Activated B cell treated with CpG ODN at 0.5 μM for 24 hours (primary cell): ENCODE data around the gene USP22. TPM values are rescaled to one million over a fixed set of nuclear protein-coding genes. Genes with fewer than 3 reads are reported as not detected.

Experiments
- ATAC-seq: fragments of 200-7000 bp; cut with Tn5 transposase; one replicate; pipeline ENCODE4 v1.10.0; 2021; ENCODE audit warnings: low read depth, mild to moderate bottlenecking, moderate library complexity
- CTCF ChIA-PET: fragments of 350-600 bp; sonication (Branson Sonifier 250); formaldehyde crosslinking; loops from one replicate; lab custom pipeline; 2021; ENCODE audit warnings: antibody characterized with exemption; lab: Charles Lee
- POLR2A ChIA-PET: fragments of 350-600 bp; sonication (Branson Sonifier 250); formaldehyde crosslinking; loops from one replicate; lab custom pipeline; 2021; ENCODE audit warnings: antibody characterized with exemption; lab: Charles Lee
- DNase-seq: peaks from one replicate; pipeline ENCODE4 v3.0.0; 2022
- H3K27ac Mint-ChIP-seq: one replicate; pipeline ENCODE4 v1.8.0; 2020; ENCODE audit warnings: mixed read lengths
- H3K27me3 Mint-ChIP-seq: one replicate; pipeline ENCODE4 v1.8.0; 2021; ENCODE audit warnings: mixed read lengths
- H3K36me3 Mint-ChIP-seq: one replicate; pipeline ENCODE4 v1.8.0; 2021; ENCODE audit warnings: low read depth, mixed read lengths
- H3K4me1 Mint-ChIP-seq: one replicate; pipeline ENCODE4 v1.8.0; 2021; ENCODE audit warnings: mixed read lengths
- H3K4me3 Mint-ChIP-seq: one replicate; pipeline ENCODE4 v1.8.0; 2020; ENCODE audit warnings: mild to moderate bottlenecking, mixed read lengths
- H3K9me3 Mint-ChIP-seq: one replicate; pipeline ENCODE4 v1.8.0; 2020; ENCODE audit warnings: mixed read lengths
- CTCF ChIP-seq: fragments of 200-600 bp; IDR thresholded peaks from one replicate; pipeline ENCODE4 v1.8.0; 2022; ENCODE audit warnings: antibody characterized with exemption, mild to moderate bottlenecking
- intact Hi-C: fragments of 100-400 bp; cut with micrococcal nuclease; formaldehyde crosslinking; loops from one replicate; pipeline ENCODE4 v1.15.1; 2024
- total RNA-seq: library from RNA; stranded (reverse); gene quantifications from 2 replicates; pipeline ENCODE4 v1.2.3, GENCODE V29; 2022

The USP22 gene
- total RNA-seq, 1 donor from 2014 or later, result 156 TPM

DNA sequence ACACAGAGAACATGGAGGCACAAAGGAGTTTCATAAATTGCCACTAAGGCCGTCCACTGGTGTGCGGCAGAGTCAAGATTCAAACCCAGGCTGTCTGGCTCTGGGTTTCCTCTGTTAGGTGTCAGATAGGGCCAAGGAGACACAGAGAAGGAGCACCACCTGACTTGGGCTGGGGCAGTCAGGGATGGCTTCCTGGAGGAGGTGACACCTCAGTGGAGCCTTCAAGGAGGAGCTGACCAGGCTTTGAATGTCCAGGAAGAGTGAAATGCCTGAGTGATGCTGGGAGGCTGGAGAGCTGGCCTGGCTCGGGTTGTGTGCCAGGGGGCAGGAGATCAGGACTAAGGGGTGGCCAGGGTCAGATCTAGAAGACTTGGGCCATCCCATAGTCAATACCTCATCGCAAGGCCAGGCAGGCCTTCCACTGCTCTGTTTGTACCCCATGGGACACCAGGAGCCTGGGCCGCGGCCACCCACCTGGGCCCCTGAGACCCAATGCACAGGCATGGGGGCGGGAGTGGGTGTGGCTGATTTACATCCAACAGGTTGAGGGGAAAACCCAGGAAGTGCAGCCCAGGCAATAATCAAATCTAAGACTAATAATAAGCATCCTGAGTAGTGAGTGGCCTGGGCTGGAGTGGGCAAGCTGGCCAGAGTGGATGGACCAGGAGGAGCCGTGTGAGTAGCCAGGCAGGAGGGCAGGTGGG, 73.7 kb downstream of the USP22 start:
- no peak for DNase-seq
- H3K4me3 Mint-ChIP-seq, result peak overlapping the region; percentile 80
- peak overlapping the region; percentile 80 for H3K27ac Mint-ChIP-seq
- ChIA-PET CTCF (no interaction called here), POLR2A (interaction anchor here (1.1 kb wide), 1 partner anchor 74 kb away, joined by 3 read pairs; the partner anchor contains the start of gene USP22)
- intact Hi-C loops, result no loop called here
- H3K4me1 Mint-ChIP-seq, result peaks cover 65% of the 10 kb centered on the region
- H3K36me3 Mint-ChIP-seq, result no peaks in the 10 kb centered on the region
- no peak for TF ChIP-seq CTCF
- no peaks in the 10 kb centered on the region for H3K9me3 Mint-ChIP-seq
- peaks cover 5% of the 10 kb centered on the region for H3K27me3 Mint-ChIP-seq
- ATAC-seq, result peak; percentile 91

DNA sequence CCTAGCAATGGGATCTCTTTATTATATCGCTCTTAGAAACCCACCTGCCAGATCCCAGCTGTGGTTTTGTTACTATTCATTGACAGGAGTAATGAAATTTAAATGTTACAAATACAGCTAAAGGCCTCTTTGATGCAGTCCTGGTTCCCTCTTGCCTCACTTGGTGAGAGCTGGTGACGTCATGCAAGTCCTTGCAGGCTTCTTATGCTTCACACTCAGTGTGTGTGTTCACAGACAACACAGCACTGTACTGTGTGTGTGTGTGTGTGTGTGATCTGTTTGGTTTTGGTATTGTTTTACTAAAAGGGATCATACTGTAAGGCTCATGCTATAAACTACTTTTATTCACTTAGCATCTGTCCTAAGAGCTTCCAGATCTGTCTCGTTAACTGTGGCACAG, 75.0 kb downstream of the USP22 start:
- H3K27ac Mint-ChIP-seq, result peak overlapping the region; percentile 2
- no peak overlapping the region for H3K4me3 Mint-ChIP-seq
- ChIA-PET CTCF (no interaction called here), POLR2A (no interaction called here)
- H3K27me3 Mint-ChIP-seq, result peaks cover 5% of the 10 kb centered on the region
- ATAC-seq, result no peak
- no peaks in the 10 kb centered on the region for H3K9me3 Mint-ChIP-seq
- intact Hi-C loops, result no loop called here
- H3K36me3 Mint-ChIP-seq, result no peaks in the 10 kb centered on the region
- DNase-seq, result no peak
- H3K4me1 Mint-ChIP-seq, result peaks cover 62% of the 10 kb centered on the region
- TF ChIP-seq CTCF, result no peak

GRCh38 chr17:20966870-20967269, 75.9 kb downstream of the USP22 start:
- CTCF ChIA-PET, result no interaction called here
- H3K4me3 Mint-ChIP-seq, result no peak overlapping the region

GRCh38 chr17:20965492-20965891, 77.3 kb downstream of the USP22 start:
- ChIA-PET CTCF (interaction anchor here (0.5 kb wide), 1 partner anchor 13 kb away, joined by 3 read pairs; no protein-coding TSS in a partner anchor), POLR2A (no interaction called here)

More at GRCh38 chr17:20966870-20967269, 75.9 kb downstream of the USP22 start:
- Mint-ChIP-seq H3K27me3 (peaks cover 5% of the 10 kb centered on the region), H3K36me3 (no peaks in the 10 kb centered on the region), H3K4me1 (peaks cover 58% of the 10 kb centered on the region), H3K27ac (peak overlapping the region; percentile 19), H3K9me3 (no peaks in the 10 kb centered on the region)
- POLR2A ChIA-PET, result no interaction called here
- DNase-seq (no peak), ATAC-seq (peak; percentile 43)
- TF ChIP-seq CTCF, result no peak
- intact Hi-C loops, result no loop called here

More at GRCh38 chr17:20965492-20965891, 77.3 kb downstream of the USP22 start:
- H3K4me1 Mint-ChIP-seq, result peaks cover 45% of the 10 kb centered on the region
- peaks cover 6% of the 10 kb centered on the region for H3K27me3 Mint-ChIP-seq
- no peak overlapping the region for H3K4me3 Mint-ChIP-seq
- no peak for TF ChIP-seq CTCF
- no peaks in the 10 kb centered on the region for H3K36me3 Mint-ChIP-seq
- H3K27ac Mint-ChIP-seq, result peak overlapping the region; percentile 12
- no peak for ATAC-seq
- intact Hi-C loops, result no loop called here
- no peak for DNase-seq
- H3K9me3 Mint-ChIP-seq, result no peaks in the 10 kb centered on the region
